Fibroblast of the aortic adventitia (primary cell): ENCODE measurements around the gene KCND2. TPM values are rescaled to one million over a fixed set of nuclear protein-coding genes. Genes with fewer than 3 reads are reported as not detected.
"Not testable (repeated sequence)": the region's sequence is repeated elsewhere in the genome, so short reads cannot be mapped to it uniquely, and the experiment has no call there.

Experiments used
- DNase-seq: peaks from one replicate; pipeline ENCODE4 v3.0.0-alpha.2; 2010; ENCODE audit warnings: low read depth
- H3K4me3 ChIP-seq: 2 replicates; pipeline ENCODE4 v1.5.1; 2011; ENCODE audit warnings: low read depth, mild to moderate bottlenecking, control low read depth, low read length, moderate library complexity
- total RNA-seq: library from RNA; depleted of rRNA; stranded (reverse); fragments of >200 nt; gene quantifications from 2 replicates; pipeline ENCODE4 v1.2.3, GENCODE V29; 2012; ENCODE audit warnings: low replicate concordance
- TF ChIP-seq, protein P1 (sequence below): IDR thresholded peaks from 2 replicates; pipeline ENCODE4 v1.5.1; 2011; ENCODE audit warnings: mild to moderate bottlenecking, low read length, control low read depth, inconsistent platforms; ENCODE audit not compliant: insufficient read depth

KCND2 gene
- total RNA-seq, 1 donor: 11.3 TPM

DNA sequence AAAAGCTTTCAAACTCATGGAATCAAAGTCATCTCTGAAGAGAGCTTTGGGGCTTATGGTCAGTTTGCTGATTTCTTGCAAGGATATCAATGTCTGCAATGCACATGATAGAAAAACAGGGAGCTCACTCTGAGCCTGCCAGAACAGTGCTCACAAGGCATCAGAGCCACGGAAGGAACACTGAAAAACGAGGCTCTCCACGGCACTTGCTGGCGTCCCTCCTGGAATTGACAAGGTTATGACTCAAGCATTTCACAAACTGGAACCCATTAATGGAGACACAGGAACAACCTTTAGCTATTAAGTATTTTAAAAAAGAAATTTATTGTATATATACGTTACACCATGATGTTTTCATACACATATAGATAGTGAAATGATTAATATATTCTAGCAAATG is 266.3 kb downstream of the KCND2 start:
- TF ChIP-seq, protein P1, sequence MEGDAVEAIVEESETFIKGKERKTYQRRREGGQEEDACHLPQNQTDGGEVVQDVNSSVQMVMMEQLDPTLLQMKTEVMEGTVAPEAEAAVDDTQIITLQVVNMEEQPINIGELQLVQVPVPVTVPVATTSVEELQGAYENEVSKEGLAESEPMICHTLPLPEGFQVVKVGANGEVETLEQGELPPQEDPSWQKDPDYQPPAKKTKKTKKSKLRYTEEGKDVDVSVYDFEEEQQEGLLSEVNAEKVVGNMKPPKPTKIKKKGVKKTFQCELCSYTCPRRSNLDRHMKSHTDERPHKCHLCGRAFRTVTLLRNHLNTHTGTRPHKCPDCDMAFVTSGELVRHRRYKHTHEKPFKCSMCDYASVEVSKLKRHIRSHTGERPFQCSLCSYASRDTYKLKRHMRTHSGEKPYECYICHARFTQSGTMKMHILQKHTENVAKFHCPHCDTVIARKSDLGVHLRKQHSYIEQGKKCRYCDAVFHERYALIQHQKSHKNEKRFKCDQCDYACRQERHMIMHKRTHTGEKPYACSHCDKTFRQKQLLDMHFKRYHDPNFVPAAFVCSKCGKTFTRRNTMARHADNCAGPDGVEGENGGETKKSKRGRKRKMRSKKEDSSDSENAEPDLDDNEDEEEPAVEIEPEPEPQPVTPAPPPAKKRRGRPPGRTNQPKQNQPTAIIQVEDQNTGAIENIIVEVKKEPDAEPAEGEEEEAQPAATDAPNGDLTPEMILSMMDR: no peak
- no peak overlapping the region for H3K4me3 ChIP-seq
- DNase-seq: peak; percentile 9

DNA sequence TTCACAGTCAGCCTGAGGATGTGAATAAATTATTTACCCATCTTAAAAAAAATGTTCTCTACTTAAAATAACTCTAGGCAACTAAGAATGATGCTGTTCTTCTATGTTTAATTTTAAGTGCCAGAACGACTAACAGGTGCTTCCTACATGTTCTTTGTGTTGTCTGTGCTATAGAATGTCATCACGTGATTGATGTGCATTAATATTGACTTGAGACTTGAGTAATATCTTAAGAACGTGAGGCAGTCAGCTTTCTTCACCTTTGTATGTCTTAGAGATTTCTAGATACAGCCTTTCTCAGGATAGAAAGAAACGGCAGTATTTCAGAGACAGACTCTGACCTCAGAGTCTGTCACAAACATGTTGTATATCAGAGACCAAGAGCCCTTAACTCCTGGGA is 274.6 kb downstream of the KCND2 start:
- DNase-seq: no peak
- TF ChIP-seq, protein P1: no peak
- no peak overlapping the region for H3K4me3 ChIP-seq

DNA sequence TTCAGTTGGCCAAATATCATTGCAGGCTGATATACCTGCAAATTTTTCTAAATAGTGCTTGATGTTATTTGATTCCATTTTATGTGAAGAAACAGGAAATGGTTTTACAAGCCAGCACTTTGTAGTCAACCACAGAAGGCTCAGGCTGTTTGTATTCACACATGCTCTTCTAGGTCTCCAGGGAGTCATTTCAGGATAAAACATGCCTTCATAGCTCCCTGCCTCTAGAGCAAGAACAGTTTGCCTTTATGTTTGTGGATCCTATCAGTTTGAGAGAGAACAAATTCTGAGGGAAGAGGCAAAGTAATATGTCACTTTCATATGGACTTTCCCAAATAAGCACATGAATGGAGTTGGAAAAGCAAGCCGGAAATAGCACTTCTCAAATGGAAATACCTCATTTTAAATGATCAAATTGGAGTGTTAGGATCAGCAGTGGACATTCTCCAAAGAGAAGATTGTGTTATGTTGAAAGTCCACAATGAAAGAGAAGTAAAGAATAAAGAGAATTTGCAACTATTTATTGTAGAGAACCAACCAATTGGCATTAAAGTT is 277.6 kb downstream of the KCND2 start:
- peak; percentile 24 for DNase-seq
- no peak overlapping the region for H3K4me3 ChIP-seq
- TF ChIP-seq, protein P1: no peak

DNA sequence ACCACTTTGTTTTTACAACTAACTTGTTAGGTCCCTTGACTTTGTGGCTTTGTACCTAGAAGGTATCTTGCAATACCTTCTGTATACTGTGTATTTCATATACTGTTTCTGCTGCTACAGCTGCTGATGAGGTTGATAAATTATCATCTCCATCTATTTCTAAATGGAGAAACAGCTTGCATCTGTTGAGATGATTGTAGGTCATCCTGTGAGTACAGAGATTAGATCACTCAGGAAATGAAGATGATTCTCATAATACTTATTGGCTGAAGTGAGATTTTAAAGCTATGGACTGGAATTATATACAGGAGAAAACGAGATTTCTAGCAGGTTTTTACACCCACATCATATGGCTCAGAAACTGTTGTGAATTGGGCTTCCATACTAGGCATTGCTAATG is 280.5 kb downstream of the KCND2 start:
- no peak overlapping the region for H3K4me3 ChIP-seq
- no peak for DNase-seq
- TF ChIP-seq, protein P1: no peak

DNA sequence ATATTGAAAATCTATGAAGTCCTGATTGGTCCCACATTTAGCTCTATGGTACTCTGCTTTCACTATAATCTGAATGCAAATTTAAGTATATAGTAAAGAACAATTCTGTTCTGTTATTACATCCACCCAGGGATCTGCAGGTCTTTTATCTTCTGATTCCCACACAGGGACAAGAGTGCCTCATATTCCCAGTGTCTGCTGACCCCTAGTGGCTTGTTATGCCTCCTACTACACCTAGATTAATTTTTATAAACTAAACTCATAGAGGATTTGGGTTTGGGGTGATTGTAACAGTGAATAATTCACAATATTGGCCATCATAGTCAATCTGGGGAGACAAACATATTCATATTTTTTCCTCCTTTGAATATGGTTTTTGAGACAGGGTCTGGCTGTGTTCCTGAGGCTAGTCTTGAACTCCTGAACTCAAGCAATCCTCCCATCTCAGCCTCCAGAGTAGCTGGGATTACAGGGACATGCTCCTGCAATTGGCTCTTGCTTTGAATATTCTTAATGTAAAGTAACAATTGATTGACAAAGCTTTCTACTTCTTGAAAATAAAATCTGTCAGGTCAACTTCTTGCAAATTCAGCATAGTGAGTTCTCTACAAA is 282.1 kb downstream of the KCND2 start:
- TF ChIP-seq, protein P1: peak; percentile 77
- peak; percentile 78 for DNase-seq
- no peak overlapping the region for H3K4me3 ChIP-seq

DNA sequence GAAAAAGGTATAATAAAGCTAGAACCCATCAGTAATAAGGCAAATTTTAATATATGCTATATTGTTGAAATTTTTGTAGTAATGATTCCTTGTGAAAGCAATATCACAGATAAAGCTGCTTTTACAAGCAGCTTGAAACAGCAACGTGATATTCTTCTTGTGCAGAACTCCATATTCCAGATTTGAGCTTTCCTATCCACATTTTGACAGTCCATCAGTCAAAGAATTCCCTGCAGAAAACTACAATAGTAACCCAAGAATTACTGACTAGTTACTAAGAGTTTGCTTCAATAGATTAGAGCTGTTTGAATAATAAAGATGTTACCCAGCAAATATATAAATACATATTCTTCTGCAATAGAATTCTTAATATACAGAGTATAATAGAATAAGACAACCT is 291.2 kb downstream of the KCND2 start:
- DNase-seq: no peak
- TF ChIP-seq, protein P1: no peak
- H3K4me3 ChIP-seq: no peak overlapping the region

DNA sequence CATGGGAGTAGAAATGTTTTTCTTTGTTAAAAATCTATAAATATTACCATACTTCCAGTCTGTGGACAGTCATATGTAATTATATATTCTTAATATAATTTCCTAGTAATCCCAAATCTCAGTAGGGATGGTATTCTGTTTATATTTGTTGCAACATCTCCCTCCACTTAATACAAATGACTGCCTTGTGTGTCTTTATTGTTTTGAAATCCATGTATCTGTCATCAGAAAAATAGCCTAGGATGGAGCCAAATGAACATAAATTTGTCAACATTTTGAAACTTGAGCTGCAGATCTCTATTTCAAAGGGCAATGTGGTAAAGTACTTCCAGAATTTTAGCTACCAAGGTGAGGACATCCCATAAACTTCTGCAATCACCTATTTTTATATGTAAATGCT is 294.2 kb downstream of the KCND2 start:
- no peak for DNase-seq
- TF ChIP-seq, protein P1: no peak

DNA sequence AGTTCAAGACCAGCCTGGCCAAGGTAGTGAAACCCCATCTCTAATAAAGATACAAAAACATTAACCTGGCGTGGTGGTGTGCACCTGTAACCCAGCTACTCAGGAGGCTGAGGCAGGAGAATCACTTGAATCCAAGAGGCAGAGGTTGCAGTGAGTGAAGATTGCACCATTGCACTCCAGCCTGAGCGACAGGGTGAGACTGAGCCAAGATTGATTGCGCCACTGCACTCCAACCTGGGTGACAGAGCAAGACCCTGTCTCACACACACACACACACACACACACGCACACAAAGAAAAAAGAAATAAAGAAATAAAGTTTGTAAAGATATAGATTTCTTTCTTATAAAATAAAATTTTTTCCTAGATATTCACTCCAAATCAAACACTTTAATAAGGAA is 305.7 kb downstream of the KCND2 start:
- not testable (repeated sequence) for DNase-seq, H3K4me3 ChIP-seq

More for the DNA sequence above, 294.2 kb downstream of the KCND2 start:
- no peak overlapping the region for H3K4me3 ChIP-seq
